PC-3 (cell line): ENCODE data around the gene TIMM17A.

Source experiments
- CTCF ChIP-seq: fragments of 300-600 bp; sonication (generic); conservative IDR thresholded peaks from 2 replicates; pipeline ENCODE4 v1.5.1; 2017; ENCODE audit warnings: antibody characterized with exemption, low read depth, mild to moderate bottlenecking, low read length
- EZH2 ChIP-seq: fragments of 300-600 bp; sonication (generic); IDR thresholded peaks from one replicate; pipeline ENCODE4 v1.6.1; 2017; ENCODE audit warnings: antibody characterized with exemption, mild to moderate bottlenecking, low read length; ENCODE audit not compliant: unreplicated experiment
- EZH2phosphoT487 ChIP-seq: fragments of 300-600 bp; sonication (generic); IDR thresholded peaks from 2 replicates; pipeline ENCODE4 v1.6.1; 2018; ENCODE audit warnings: mild to moderate bottlenecking, antibody characterized with exemption, low read length, borderline replicate concordance

GRCh38 chr1:201937624-201938213, 17.6 kb upstream of the TIMM17A start:
- TF ChIP-seq CTCF (no peak), EZH2 (no peak), EZH2phosphoT487 (no peak)
